ENCODE measurements around the gene NKD1.

NKD1 gene

DNA sequence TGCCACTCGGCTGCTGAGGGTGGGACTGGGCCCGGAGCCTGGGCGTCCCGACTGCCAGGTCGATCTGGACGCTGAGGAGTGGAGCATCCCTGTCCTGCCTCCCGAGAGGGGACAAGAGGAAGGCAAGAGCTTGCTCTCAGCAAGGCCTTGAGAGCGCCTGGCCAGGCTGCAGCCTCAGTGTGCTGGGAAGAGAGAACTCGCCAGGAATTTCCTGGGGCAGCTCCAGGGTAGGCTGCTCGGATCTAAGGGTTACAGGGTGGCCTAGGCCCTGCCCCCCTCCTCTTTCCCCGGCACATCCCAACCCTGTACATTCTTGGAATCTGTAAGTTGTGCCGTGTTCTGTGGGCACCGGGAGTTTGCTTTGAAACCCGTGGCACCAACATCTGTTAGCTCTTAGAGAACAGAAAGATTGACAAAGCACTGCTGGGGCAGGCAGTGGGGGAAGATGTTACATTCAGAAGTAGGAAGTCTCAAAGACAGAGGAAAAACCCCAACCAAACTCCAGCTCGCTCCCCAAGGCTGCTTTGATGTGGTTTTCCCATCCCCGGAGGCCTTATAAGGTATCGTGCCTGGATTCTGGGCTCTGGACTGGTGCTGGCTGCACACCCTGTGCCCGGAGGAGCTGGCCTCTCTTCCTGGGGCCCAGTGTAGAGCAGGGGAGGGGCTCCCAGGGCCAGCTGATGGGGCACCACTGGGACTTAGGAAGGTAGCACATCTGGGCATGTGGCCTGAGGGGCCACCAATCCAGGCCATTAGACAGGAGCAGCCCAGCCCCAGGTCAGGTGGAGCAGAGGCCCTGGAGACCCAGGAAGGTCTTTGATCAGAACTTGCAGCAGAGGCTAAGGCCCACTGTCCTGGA is 55.2 kb downstream of the NKD1 start:
- CTCF ChIA-PET = no interaction called here
- POLR2A ChIA-PET = no interaction called here

GRCh38 chr16:50604065-50604418 is 55.8 kb downstream of the NKD1 start:
- CTCF ChIA-PET = no interaction called here

More for the DNA sequence above, 55.2 kb downstream of the NKD1 start:
- TF ChIP-seq PKNOX1 (IDR thresholded peaks at IDR 0.05) (no peak), FOXK2 (IDR thresholded peaks at IDR 0.05) (no peak), L3MBTL2 (conservative IDR thresholded peaks at IDR 0.05) (no peak), FOXM1 (IDR thresholded peaks at IDR 0.05; ENCODE audit: borderline replicate concordance) (no peak), HDGF (IDR thresholded peaks at IDR 0.05; ENCODE audit: borderline replicate concordance) (no peak), ZNF384 (IDR thresholded peaks at IDR 0.05) (no peak), SUZ12 (IDR thresholded peaks at IDR 0.05) (no peak), SP1 (IDR thresholded peaks at IDR 0.05) (no peak), ELF4 (IDR thresholded peaks at IDR 0.05) (no peak), LEF1 (IDR thresholded peaks at IDR 0.05; ENCODE audit: borderline replicate concordance) (no peak), FOXA1 (IDR thresholded peaks at IDR 0.05) (no peak), NFRKB (IDR thresholded peaks at IDR 0.05) (no peak), CTBP1 (IDR thresholded peaks at IDR 0.05; ENCODE audit: borderline replicate concordance) (no peak), TARDBP (IDR thresholded peaks at IDR 0.05) (no peak), ARNT (IDR thresholded peaks at IDR 0.05) (no peak), BHLHE40 (IDR thresholded peaks at IDR 0.05; ENCODE audit: borderline replicate concordance) (no peak)
- no peak for DNase-seq (ENCODE audit: extremely low spot score)

GRCh38 chr16:50604610-50605009 is 56.4 kb downstream of the NKD1 start:
- TF ChIP-seq SUZ12 (IDR thresholded peaks at IDR 0.05) (no peak), CTBP1 (IDR thresholded peaks at IDR 0.05; ENCODE audit: borderline replicate concordance) (no peak), HDGF (IDR thresholded peaks at IDR 0.05; ENCODE audit: borderline replicate concordance) (no peak), FOXM1 (IDR thresholded peaks at IDR 0.05; ENCODE audit: borderline replicate concordance) (no peak), L3MBTL2 (conservative IDR thresholded peaks at IDR 0.05) (no peak), BHLHE40 (IDR thresholded peaks at IDR 0.05; ENCODE audit: borderline replicate concordance) (no peak), ELF4 (IDR thresholded peaks at IDR 0.05) (no peak), PKNOX1 (IDR thresholded peaks at IDR 0.05) (no peak), ARNT (IDR thresholded peaks at IDR 0.05) (no peak), LEF1 (IDR thresholded peaks at IDR 0.05; ENCODE audit: borderline replicate concordance) (no peak), TARDBP (IDR thresholded peaks at IDR 0.05) (no peak), SP1 (IDR thresholded peaks at IDR 0.05) (no peak), NFRKB (IDR thresholded peaks at IDR 0.05) (no peak), FOXA1 (IDR thresholded peaks at IDR 0.05) (no peak), FOXK2 (IDR thresholded peaks at IDR 0.05) (no peak), ZNF384 (IDR thresholded peaks at IDR 0.05) (no peak)
- ChIA-PET CTCF (no interaction called here), POLR2A (no interaction called here)
- DNase-seq (ENCODE audit: extremely low spot score) = no peak

More at GRCh38 chr16:50604065-50604418, 55.8 kb downstream of the NKD1 start:
- TF ChIP-seq BHLHE40 (IDR thresholded peaks at IDR 0.05; ENCODE audit: borderline replicate concordance) = no peak
- DNase-seq (ENCODE audit: extremely low spot score) = no peak
- POLR2A ChIA-PET = no interaction called here

DNA sequence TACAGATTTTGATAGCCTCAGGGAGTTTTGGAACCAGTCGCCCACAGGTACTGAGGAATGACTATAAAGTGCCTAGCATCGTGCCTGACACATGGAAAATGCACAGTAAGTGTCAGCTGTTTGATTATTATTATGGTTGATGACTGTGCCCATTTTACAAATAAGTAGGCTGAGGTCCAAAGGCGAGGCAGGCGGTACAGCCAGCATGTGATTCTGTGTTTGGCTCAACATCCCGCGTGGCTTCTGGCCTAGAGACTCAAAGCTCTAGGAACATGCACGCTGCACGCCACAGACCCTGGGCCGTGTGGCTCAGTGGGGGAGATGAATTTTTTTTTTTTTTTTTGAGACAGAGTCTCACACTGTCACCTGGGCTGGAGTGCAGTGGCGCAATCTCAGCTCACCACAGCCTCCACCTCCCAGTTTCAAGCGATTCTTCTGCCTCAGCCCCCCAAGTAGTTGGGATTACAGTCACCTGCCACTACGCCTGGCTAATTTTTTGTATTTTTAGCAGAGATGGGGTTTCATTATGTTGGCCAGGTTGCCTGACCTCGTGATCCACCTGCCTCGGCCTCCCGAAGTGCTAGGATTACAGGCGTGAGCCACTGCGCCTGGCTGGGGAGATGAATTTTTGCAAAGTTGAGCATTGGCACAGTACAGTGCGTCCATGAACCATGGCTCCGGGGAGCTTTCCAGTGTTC is 57.7 kb downstream of the NKD1 start:
- ChIA-PET POLR2A (no interaction called here), CTCF (interaction anchor here (0.5 to 1.9 kb wide), 2 partner anchors 14 to 60 kb away, joined by 3 to 4 read pairs; no protein-coding TSS in a partner anchor)

DNA sequence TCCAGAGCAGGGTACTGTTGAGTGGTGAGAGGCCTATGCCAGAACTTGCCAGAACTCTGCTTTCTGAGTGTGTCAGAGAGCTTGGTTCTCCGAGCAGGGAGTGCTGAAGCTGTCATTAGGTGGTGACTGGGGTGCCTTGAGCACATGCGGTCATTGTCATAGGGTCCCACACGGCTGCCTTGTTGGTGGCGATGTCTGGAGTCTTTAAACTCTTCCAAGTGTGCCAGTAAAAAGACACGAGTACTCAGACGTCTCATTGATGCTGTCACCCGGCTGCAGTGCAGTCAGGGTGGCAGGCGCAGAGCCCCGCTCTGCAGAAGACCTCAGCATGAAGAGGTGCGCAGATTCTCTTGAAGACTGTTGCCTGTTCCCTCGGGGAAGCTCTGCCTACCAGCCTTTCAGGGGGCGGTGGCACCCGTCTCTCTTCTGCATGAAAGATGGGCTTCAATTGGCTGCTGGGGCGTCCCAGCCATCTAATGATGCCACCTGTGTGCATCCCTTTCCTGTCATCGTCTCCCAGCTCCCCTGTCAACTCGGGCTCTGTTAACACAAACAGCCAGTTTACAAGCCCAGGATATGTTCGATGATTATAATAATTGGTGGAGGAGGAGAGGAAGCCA is 58.3 kb downstream of the NKD1 start:
- ChIA-PET POLR2A (no interaction called here), CTCF (interaction anchor here (0.5 to 1.9 kb wide), 2 partner anchors 15 to 59 kb away, joined by 3 to 4 read pairs; no protein-coding TSS in a partner anchor)
- TF ChIP-seq SP1 (IDR thresholded peaks at IDR 0.05) (no peak), FOXA1 (IDR thresholded peaks at IDR 0.05) (no peak), PKNOX1 (IDR thresholded peaks at IDR 0.05) (no peak), ELF4 (IDR thresholded peaks at IDR 0.05) (no peak), L3MBTL2 (conservative IDR thresholded peaks at IDR 0.05) (no peak), FOXK2 (IDR thresholded peaks at IDR 0.05) (no peak), TARDBP (IDR thresholded peaks at IDR 0.05) (no peak), BHLHE40 (IDR thresholded peaks at IDR 0.05; ENCODE audit: borderline replicate concordance) (no peak), NFRKB (IDR thresholded peaks at IDR 0.05) (no peak), HDGF (IDR thresholded peaks at IDR 0.05; ENCODE audit: borderline replicate concordance) (no peak), CTBP1 (IDR thresholded peaks at IDR 0.05; ENCODE audit: borderline replicate concordance) (no peak), FOXM1 (IDR thresholded peaks at IDR 0.05; ENCODE audit: borderline replicate concordance) (no peak), LEF1 (IDR thresholded peaks at IDR 0.05; ENCODE audit: borderline replicate concordance) (no peak), SUZ12 (IDR thresholded peaks at IDR 0.05) (no peak), ARNT (IDR thresholded peaks at IDR 0.05) (no peak), ZNF384 (IDR thresholded peaks at IDR 0.05) (no peak)
- DNase-seq (ENCODE audit: extremely low spot score) = no peak

More for the DNA sequence above, 57.7 kb downstream of the NKD1 start:
- TF ChIP-seq FOXM1 (IDR thresholded peaks at IDR 0.05; ENCODE audit: borderline replicate concordance) = no peak
- DNase-seq (ENCODE audit: extremely low spot score) = no peak
